Stimulated activated CD8-positive, alpha-beta memory T cell treated with anti-CD3 and anti-CD28 coated beads, Interleukin-7, amount 100 ng/mL, for 1 hour (primary cell): ENCODE results near the gene LCN6.
"Not testable (repeated sequence)": the region's sequence is repeated elsewhere in the genome, so short reads cannot be mapped to it uniquely, and the experiment has no call there.

ENCODE experiments used
- DNase-seq, 2 donors: peaks; one replicate each; pipeline ENCODE4 v3.0.0-alpha.2; 2020; ENCODE audit warnings: low read depth in 2 of 2

Gene LCN6

GRCh38 chr9:136759436-136760325 is 11.4 kb upstream of the LCN6 start:
- DNase-seq = no peak

- no peak for DNase-seq
Observed at GRCh38 chr9:136759001-136759400, 10.7 kb upstream of the LCN6 start.

- no peak for DNase-seq
Observed at GRCh38 chr9:136757751-136758140, 9.4 kb upstream of the LCN6 start.

DNA sequence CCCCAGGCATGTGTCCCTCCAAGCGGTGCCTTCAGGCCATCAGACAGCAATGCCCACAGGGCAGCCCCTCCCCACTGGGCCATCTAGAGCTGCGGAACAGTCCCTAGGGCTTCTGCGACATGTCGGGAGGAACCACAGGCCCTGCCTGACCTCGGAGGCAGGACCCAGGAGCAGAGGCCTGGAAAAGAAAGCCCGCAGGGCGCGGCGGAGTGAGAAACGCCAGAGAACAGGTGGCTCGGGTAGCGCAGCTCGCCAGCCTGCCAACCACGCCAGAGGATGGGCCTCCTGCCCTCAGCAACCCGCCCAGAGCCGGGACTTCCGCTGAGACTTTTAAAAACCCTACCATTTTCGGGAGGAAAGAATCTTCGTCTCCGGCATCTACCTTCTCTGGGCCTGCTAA is 9.0 kb upstream of the LCN6 start:
- no peak for DNase-seq

GRCh38 chr9:136756836-136757235 is 8.5 kb upstream of the LCN6 start:
- DNase-seq = no peak

- DNase-seq = no peak
Observed at GRCh38 chr9:136756134-136756438, 7.8 kb upstream of the LCN6 start.

GRCh38 chr9:136755302-136756133 is 7.2 kb upstream of the LCN6 start:
- not testable (repeated sequence) for DNase-seq

DNA sequence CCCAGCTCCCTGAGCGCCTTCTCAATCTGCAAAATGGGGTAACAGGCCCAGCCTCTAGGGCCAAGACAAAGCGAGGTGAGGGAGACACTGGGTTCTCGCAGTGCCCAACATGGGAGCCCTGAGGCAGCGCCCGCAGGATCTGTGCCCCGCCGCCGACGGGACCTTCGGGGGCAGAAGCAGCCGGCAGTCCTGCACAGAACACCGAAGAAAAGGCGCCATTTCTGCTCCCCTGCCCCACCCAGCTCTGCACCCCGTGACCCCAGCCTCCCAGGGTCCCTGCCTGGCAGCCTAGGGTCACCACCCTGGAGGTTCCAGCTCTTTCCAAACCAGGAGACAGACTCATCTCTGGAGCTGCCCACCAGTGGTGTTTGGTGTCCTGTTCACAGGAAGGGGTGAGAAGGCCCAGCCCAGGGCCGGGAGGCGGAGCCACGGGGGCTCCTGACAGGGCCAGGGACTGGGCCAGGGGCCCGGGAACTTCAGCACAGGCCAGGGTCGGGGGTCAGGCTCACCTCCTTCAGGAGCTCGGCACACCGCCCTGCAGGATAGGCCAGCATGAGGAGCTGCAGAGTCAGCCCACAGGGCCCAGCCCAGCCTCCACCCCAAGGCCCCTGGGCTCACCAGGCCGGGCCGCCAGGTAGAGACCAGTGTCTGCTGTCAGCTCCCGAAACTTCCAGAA is 6.4 kb upstream of the LCN6 start:
- DNase-seq = no peak

DNA sequence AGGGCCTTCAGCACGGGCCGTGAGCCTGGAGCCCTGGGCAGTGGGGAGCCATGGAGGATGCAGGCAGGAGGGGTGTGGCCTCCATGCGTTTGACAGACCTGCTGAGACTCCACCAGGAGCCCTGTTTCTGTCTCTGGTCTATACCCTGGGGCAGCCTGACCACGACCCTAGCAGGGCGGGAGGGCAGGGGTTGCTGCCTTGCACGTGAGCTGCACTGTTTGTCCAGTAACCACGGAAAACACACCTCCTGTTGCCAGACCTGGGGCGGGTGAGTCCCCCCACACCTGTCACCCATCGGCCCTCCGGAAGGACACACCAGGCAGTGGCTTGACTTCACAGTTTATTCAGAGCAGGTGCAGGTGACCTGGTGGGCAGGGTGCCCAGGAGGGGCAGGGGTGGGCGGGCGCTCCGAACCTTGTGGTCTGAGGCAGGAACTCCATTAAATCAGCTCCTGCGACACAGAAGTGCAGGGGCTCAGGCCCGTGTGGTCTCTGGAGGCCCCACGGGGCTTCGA is 5.8 kb upstream of the LCN6 start:
- no peak for DNase-seq

DNA sequence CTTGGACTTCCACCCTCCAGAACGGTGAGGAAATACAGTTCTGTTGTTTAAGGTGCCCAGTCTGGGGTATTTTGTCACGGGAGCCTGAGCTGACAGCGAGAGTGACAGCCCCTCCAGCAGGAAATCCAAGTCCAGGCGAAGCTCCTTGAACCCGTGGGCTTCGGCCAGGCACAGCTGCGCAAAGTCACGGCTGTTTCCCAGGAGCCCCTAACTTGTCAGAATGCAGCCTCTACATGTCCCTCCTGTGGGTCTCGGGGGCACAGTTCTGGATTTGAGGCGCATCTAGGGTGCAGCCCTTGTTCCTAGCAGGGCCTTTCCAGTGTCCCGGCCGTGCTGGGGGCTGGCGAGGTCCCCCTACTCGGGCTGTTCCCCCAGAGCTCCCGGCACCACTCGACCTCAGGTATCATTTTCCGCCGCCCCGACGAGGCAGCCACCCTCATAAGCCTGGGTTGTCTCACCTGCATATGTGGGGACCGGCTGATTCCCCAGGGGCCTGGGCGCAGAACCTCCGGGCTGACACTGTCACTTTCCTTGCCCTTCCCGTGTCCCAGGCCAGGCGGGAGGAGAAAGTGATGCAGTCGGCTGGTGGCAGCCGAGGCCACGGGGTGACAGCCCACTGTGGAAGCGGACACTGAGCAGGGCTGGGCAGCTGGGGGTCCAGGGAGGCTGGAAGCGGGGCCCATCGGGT is 5.2 kb upstream of the LCN6 start:
- DNase-seq = no peak

- no peak for DNase-seq
Observed at GRCh38 chr9:136751814-136752213, 3.5 kb upstream of the LCN6 start.

GRCh38 chr9:136751244-136751643 is 2.9 kb upstream of the LCN6 start:
- no peak for DNase-seq

GRCh38 chr9:136750526-136750925 is 2.2 kb upstream of the LCN6 start:
- DNase-seq = no peak

DNA sequence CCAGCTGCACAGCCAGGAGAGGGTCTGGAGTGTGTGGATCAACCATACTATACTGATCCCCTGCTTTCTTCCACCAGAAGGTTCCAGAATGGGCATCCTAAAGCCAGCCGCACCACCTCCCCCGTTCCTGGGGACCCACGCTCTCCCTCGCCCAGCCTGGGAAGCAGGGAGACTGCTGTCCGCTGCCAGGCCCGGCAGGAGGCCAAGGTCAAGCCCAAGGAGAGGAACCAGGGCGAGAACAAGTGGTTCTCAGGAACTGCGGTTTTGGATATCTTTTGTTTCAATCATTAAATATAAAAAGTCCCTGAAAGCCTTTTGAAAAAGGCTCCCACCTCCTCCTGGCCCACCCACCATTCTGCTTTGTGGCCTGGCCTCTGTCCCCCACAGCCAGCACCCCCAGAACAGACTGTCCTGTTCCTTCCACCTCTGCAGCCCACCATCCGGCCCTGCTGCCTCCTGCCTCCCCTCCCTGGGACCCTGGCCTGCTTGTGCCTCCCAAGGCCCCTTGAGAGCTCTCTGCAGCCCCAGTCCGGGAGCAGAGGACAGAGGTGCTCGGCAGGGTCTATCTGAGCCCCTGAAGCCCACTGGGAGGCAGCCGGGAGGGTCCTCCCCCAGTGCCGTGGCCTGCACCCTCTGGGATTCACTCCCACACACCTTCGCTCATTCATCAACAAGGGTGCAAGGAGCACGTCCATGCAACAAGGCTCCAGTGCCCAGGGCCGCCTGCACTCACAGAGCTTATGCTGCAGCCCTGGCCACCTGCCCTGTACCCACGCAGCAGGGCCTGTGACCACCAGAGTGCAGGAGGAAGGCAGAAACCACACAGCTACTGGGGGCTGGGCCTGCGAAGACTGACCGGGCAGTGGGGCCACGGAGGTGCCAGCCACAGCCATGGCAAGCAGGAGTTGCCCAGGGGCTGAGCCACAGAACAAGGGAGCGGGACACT is 614 bp upstream of the LCN6 start:
- no peak for DNase-seq

DNA sequence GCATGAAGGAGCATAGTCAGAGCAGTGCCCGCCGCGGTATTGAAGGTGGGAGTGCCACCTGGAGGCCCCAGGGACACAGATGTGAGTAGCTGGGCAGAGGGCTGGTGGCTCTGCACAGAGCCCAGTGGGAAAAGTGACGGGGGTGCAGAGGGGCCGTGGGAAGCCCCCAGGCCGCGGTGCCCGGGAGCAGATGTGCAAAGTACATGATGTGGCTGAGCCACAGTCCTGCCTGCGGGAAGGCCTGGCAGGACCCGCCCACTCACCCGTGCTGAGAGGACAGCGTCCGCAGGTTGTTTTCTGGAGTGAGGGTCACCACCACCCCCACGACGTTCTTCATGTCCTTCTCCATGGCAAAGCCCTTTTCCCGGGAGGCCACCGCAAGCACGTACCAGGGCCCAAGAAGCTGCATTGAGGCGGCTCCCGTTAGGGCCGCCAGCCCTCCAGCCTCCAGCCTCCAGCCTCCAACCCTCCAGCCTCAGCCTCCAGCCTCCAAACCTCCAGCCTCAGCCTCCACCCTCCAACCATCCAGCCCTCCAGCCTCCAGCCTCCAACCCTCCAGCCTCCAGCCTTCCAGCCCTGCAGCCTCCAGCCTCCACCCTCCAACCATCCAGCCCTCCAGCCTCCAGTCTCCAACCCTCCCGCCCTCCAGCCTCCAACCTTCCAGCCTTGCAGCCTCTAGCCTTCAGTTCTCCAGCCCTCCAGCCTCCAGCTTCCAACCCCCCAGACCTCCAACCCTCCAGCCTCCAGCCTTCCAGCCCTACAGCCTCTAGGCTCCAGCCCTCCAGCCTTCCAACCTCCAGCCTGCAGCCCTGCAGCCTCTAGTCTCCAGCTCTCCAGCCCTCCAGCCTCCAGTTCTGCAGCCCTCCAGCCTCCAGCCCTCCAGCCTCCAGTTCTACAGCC is 914 bp downstream of the LCN6 start:
- DNase-seq = no peak

DNA sequence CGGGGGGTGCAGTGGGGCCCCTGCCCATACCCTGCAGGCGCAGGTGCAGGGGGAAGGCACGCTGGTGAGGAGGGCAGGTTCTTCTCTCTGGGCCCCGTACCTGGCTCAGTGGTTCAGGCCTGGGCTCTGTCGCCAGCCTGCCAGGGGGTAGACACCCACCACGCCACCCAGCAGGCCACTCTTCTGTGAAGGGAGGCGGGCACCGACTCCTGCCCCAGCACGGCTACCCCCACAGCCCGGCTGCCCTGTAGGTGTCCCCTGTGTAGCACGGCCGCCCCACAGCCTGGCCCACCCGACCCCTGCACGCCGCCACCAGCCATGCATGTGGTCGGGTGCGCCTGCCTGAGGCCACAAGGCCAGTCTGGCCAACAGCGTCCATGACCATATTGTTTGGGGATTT is 1.7 kb downstream of the LCN6 start:
- DNase-seq = no peak

DNA sequence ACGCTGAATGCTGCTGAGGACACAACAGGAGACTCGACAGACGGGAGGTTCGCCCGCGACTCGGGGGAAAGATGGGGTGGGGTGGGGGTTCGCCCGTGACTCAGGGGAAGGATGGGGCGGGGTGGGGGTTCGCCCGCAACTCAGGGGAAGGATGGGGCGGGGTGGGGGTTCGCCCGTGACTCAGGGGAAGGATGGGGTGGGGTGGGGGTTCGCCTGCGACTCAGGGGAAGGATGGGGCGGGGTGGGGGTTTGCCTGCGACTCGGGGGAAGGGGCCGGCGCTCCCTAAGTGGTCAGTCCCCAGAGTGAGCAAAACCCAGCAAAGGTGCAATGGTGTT is 2.2 kb downstream of the LCN6 start:
- DNase-seq = no peak

DNA sequence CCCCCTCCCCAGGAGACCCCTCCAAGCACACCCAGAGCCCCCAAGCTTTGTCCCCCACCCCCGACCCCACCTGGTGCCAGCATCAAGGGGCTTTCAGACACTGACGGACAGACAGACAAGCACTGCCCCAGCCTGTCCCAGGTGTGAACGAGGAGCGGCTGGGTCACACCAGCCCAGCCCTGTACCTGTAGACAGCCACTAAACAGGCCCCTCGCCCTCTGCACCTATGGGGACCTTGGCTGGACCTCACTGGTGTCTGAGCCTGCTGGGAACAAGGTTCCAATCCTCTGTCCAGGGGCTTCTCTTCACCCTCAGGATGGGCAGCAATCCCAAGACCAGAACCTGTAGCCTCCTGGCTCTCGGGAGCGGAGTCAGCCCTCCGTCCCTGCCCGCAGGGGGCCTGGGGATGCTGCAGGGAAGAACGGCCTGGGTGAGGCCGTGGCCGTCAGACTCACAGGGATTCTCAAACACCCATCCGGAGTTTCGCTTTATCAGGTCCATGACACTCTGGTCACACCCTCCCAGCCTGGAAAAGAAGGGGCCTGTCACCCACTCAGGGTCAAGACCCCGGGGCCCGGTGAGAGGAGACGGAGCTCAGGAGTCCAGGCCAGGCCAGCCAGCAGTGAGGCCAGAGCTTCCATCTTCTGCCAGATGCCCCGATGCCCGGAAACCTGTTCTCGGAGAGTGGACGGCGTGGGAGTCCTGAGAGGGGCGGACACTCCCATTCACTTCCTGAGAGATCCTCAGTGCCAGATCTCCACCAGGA is 2.8 kb downstream of the LCN6 start:
- no peak for DNase-seq

- DNase-seq = no peak
Observed at GRCh38 chr9:136744773-136745172, 3.6 kb downstream of the LCN6 start.
